Osteocyte (in vitro differentiated cells): ENCODE measurements around the gene MRTFA. TPM values are rescaled to one million over a fixed set of nuclear protein-coding genes. Genes with fewer than 3 reads are reported as not detected.

Experiments used
- DNase-seq: peaks from one replicate; pipeline ENCODE4 v3.0.0; 2021; ENCODE audit warnings: mixed read lengths; ENCODE audit not compliant: unreplicated experiment; ENCODE audit errors: extremely low spot score
- H3K27ac Mint-ChIP-seq: one replicate; pipeline ENCODE4 v1.8.0; 2021; ENCODE audit warnings: mild to moderate bottlenecking, mixed read lengths; ENCODE audit not compliant: unreplicated experiment
- H3K27me3 Mint-ChIP-seq: one replicate; pipeline ENCODE4 v1.8.0; 2021; ENCODE audit warnings: mixed read lengths; ENCODE audit not compliant: unreplicated experiment
- H3K36me3 Mint-ChIP-seq: one replicate; pipeline ENCODE4 v1.8.0; 2021; ENCODE audit warnings: mixed read lengths; ENCODE audit not compliant: unreplicated experiment
- H3K4me1 Mint-ChIP-seq: one replicate; pipeline ENCODE4 v1.8.0; 2021; ENCODE audit warnings: mixed read lengths; ENCODE audit not compliant: unreplicated experiment
- H3K4me3 Mint-ChIP-seq: one replicate; pipeline ENCODE4 v1.8.0; 2021; ENCODE audit warnings: mild to moderate bottlenecking, moderate library complexity, mixed read lengths; ENCODE audit not compliant: unreplicated experiment
- H3K9me3 Mint-ChIP-seq: one replicate; pipeline ENCODE4 v1.8.0; 2021; ENCODE audit warnings: mixed read lengths; ENCODE audit not compliant: unreplicated experiment
- CTCF ChIP-seq: fragments of 200-600 bp; sonication (generic); IDR thresholded peaks from 2 replicates; pipeline ENCODE4 v1.5.0; 2021; ENCODE audit warnings: antibody characterized with exemption, mild to moderate bottlenecking, moderate library complexity
- total RNA-seq: library from RNA; stranded (reverse); gene quantifications from 2 replicates; pipeline ENCODE4 v1.2.1, GENCODE V29; 2021

Gene MRTFA
- total RNA-seq, 1 donor from 2014 or later: 59.0 TPM

GRCh38 chr22:40477683-40478337, 158.7 kb downstream of the MRTFA start:
- no peak for TF ChIP-seq CTCF
- Mint-ChIP-seq H3K27me3 (no peaks in the 10 kb centered on the region), H3K9me3 (no peaks in the 10 kb centered on the region), H3K4me1 (peaks cover 29% of the 10 kb centered on the region), H3K36me3 (no peaks in the 10 kb centered on the region), H3K27ac (peak overlapping the region; percentile 24), H3K4me3 (no peak overlapping the region)
- DNase-seq: no peak

- TF ChIP-seq CTCF: no peak
- no peaks in the 10 kb centered on the region for H3K36me3 Mint-ChIP-seq
- H3K4me1 Mint-ChIP-seq: peaks cover 25% of the 10 kb centered on the region
- no peak overlapping the region for H3K4me3 Mint-ChIP-seq
- H3K27ac Mint-ChIP-seq: peak overlapping the region; percentile 36
- H3K27me3 Mint-ChIP-seq: no peaks in the 10 kb centered on the region
- no peak for DNase-seq
- no peaks in the 10 kb centered on the region for H3K9me3 Mint-ChIP-seq
Observed at GRCh38 chr22:40476341-40476740, 160.2 kb downstream of the MRTFA start.

- no peak for TF ChIP-seq CTCF
- Mint-ChIP-seq H3K4me1 (peaks cover 19% of the 10 kb centered on the region), H3K27ac (no peak overlapping the region), H3K4me3 (no peak overlapping the region), H3K36me3 (peaks cover 2% of the 10 kb centered on the region), H3K27me3 (no peaks in the 10 kb centered on the region), H3K9me3 (no peaks in the 10 kb centered on the region)
- no peak for DNase-seq
Observed at GRCh38 chr22:40473703-40474102, 162.8 kb downstream of the MRTFA start.

- H3K4me3 Mint-ChIP-seq: no peak overlapping the region
- H3K27me3 Mint-ChIP-seq: no peaks in the 10 kb centered on the region
- H3K4me1 Mint-ChIP-seq: peaks cover 19% of the 10 kb centered on the region
- TF ChIP-seq CTCF: no peak
- H3K36me3 Mint-ChIP-seq: peaks cover 2% of the 10 kb centered on the region
- H3K9me3 Mint-ChIP-seq: no peaks in the 10 kb centered on the region
- DNase-seq: no peak
- H3K27ac Mint-ChIP-seq: peak overlapping the region; percentile 73
Observed at GRCh38 chr22:40472579-40472978, 163.9 kb downstream of the MRTFA start.

- no peaks in the 10 kb centered on the region for H3K9me3 Mint-ChIP-seq
- peaks cover 2% of the 10 kb centered on the region for H3K36me3 Mint-ChIP-seq
- H3K27me3 Mint-ChIP-seq: no peaks in the 10 kb centered on the region
- TF ChIP-seq CTCF: no peak
- H3K27ac Mint-ChIP-seq: no peak overlapping the region
- DNase-seq: no peak
- no peak overlapping the region for H3K4me3 Mint-ChIP-seq
- peaks cover 18% of the 10 kb centered on the region for H3K4me1 Mint-ChIP-seq
Observed at GRCh38 chr22:40472051-40472450, 164.5 kb downstream of the MRTFA start.
